Brain pericyte (primary cell): ENCODE measurements around the gene DAND5.

Source experiments
- DNase-seq: peaks from one replicate; pipeline ENCODE4 v3.0.0-alpha.2; 2012; ENCODE audit warnings: low read depth, low spot score

The DAND5 gene

GRCh38 chr19:13008926-13009787 lies 39.8 kb downstream of the DAND5 start:
- no peak for DNase-seq

- no peak for DNase-seq
Observed at GRCh38 chr19:13010038-13010991, 40.9 kb downstream of the DAND5 start.

- DNase-seq = no peak
Observed at GRCh38 chr19:13010992-13011652, 41.7 kb downstream of the DAND5 start.

- DNase-seq = no peak
Observed at GRCh38 chr19:13011653-13012389, 42.4 kb downstream of the DAND5 start.

GRCh38 chr19:13012390-13012689 lies 43.0 kb downstream of the DAND5 start:
- DNase-seq = no peak

- DNase-seq = no peak
Observed at GRCh38 chr19:13012690-13013608, 43.6 kb downstream of the DAND5 start.

GRCh38 chr19:13013649-13014048 lies 44.3 kb downstream of the DAND5 start:
- DNase-seq = no peak

- DNase-seq = no peak
Observed at GRCh38 chr19:13014101-13014920, 44.9 kb downstream of the DAND5 start.

- no peak for DNase-seq
Observed at GRCh38 chr19:13014921-13015280, 45.5 kb downstream of the DAND5 start.

GRCh38 chr19:13015361-13016223 lies 46.2 kb downstream of the DAND5 start:
- DNase-seq = no peak

GRCh38 chr19:13016245-13016627 lies 46.9 kb downstream of the DAND5 start:
- DNase-seq = no peak

GRCh38 chr19:13016628-13017305 lies 47.4 kb downstream of the DAND5 start:
- DNase-seq = no peak

- DNase-seq = no peak
Observed at GRCh38 chr19:13017306-13018034, 48.1 kb downstream of the DAND5 start.

GRCh38 chr19:13018035-13018914 lies 48.9 kb downstream of the DAND5 start:
- no peak for DNase-seq

GRCh38 chr19:13019332-13019731 lies 50.0 kb downstream of the DAND5 start:
- DNase-seq = no peak

GRCh38 chr19:13020002-13020414 lies 50.6 kb downstream of the DAND5 start:
- DNase-seq = no peak
